Thoracic aorta (tissue), 2 donors: ENCODE results near the gene CSF3R. TPM values are rescaled to one million over a fixed set of nuclear protein-coding genes. Genes with fewer than 3 reads are reported as not detected.

Source experiments
- ATAC-seq: fragments of 150-250 bp; one replicate; pipeline ENCODE4 v1.8.0; 2017; ENCODE audit warnings: low read depth; ENCODE audit not compliant: insufficient number of reproducible peaks, low FRiP score
- DNase-seq: peaks from one replicate; pipeline ENCODE4 v3.0.0-alpha.2; 2020; ENCODE audit warnings: low spot score
- H3K27ac ChIP-seq, 2 donors: fragments of 200-600 bp; sonication (generic); 1 replicate in 1 of 2; 2 replicates in 1 of 2; pipeline ENCODE4 v1.5.1; 2016; ENCODE audit warnings: mild to moderate bottlenecking in 2 of 2, moderate library complexity in 2 of 2
- H3K27me3 ChIP-seq: fragments of 200-600 bp; sonication (generic); replicated peaks from 2 replicates; pipeline ENCODE4 v1.6.0; 2016; ENCODE audit warnings: mild to moderate bottlenecking; ENCODE audit not compliant: insufficient read depth
- H3K36me3 ChIP-seq: fragments of 200-600 bp; sonication (generic); one replicate; pipeline ENCODE4 v1.5.1; 2016
- H3K4me1 ChIP-seq, 2 donors: fragments of 200-600 bp; sonication (generic); 1 replicate in 1 of 2; 2 replicates in 1 of 2; pipeline versions ENCODE4 v1.5.1 to v1.6.0; 2016; ENCODE audit warnings: low read depth in 2 of 2, mild to moderate bottlenecking in 1 of 2; ENCODE audit not compliant: control insufficient read depth in 1 of 2
- H3K4me3 ChIP-seq: fragments of 200-600 bp; sonication (generic); 2 replicates; pipeline ENCODE4 v1.5.1; 2016; ENCODE audit warnings: mild to moderate bottlenecking
- H3K9me3 ChIP-seq: fragments of 200-600 bp; sonication (generic); 2 replicates; pipeline ENCODE4 v1.5.1; 2016
- total RNA-seq, 2 donors: library from RNA; depleted of rRNA; stranded (reverse); fragments of >200 nt; gene quantifications; one replicate each; pipeline versions ENCODE4 v1.1.0 to v1.2.3, GENCODE V29; 2016
- TF ChIP-seq, protein P1 (sequence below): fragments of 200-600 bp; sonication (generic); IDR thresholded peaks from one replicate; pipeline ENCODE4 v1.5.1; 2019; ENCODE audit warnings: antibody characterized with exemption

Gene CSF3R
- total RNA-seq, 2 donors from 2014 or later, result 28.6 to 43.7 TPM

DNA sequence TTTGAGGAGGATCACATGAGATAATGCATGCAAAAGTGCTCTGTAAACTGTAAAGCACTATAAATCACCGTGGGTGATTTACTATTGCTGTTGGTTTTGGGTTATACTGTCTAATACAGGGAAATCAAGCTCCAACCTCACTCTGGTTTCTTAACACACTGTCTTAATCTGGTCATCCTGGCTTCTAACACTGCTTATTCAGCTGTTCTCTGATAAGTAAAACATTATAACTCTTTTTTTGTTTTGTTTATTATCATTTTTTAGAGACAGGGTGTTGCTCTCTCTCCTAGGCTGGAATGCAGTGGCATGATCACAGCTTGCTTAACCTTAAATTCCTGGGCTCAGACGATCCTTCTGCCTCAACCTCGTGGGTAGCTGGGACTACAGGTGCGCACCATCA is 63.1 kb downstream of the CSF3R start:
- Histone ChIP-seq H3K27me3 (no peaks in the 10 kb centered on the region), H3K4me3 (no peak overlapping the region), H3K36me3 (peaks cover 13% of the 10 kb centered on the region), H3K4me1 (no peaks in the 10 kb centered on the region), H3K9me3 (no peaks in the 10 kb centered on the region), H3K27ac (no peak overlapping the region)
- ATAC-seq (no peak), DNase-seq (no peak)
- TF ChIP-seq, protein P1, sequence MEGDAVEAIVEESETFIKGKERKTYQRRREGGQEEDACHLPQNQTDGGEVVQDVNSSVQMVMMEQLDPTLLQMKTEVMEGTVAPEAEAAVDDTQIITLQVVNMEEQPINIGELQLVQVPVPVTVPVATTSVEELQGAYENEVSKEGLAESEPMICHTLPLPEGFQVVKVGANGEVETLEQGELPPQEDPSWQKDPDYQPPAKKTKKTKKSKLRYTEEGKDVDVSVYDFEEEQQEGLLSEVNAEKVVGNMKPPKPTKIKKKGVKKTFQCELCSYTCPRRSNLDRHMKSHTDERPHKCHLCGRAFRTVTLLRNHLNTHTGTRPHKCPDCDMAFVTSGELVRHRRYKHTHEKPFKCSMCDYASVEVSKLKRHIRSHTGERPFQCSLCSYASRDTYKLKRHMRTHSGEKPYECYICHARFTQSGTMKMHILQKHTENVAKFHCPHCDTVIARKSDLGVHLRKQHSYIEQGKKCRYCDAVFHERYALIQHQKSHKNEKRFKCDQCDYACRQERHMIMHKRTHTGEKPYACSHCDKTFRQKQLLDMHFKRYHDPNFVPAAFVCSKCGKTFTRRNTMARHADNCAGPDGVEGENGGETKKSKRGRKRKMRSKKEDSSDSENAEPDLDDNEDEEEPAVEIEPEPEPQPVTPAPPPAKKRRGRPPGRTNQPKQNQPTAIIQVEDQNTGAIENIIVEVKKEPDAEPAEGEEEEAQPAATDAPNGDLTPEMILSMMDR, result no peak

DNA sequence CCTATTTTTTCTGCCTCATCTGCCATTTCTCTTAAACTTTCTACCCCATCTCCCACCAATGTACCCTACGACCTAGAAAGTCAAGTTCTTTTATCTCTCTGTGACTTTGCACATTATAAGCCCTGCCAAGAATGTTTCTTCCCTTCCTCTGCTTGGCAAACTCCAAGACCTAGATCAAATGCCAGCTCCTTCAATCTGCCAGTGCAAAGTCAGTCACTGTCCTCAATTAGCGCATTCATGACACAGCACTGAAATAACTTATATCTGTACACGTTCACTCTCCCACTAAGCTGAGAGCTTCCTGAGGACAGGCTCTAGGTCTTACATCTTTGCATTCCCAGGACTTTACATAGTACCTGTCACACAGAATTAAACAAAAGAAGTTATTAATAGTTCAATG is 63.6 kb downstream of the CSF3R start:
- TF ChIP-seq, protein P1, result no peak
- Histone ChIP-seq H3K27ac (no peak overlapping the region), H3K27me3 (no peaks in the 10 kb centered on the region), H3K36me3 (peaks cover 13% of the 10 kb centered on the region), H3K4me3 (no peak overlapping the region), H3K9me3 (no peaks in the 10 kb centered on the region), H3K4me1 (no peaks in the 10 kb centered on the region)
- no peak for ATAC-seq
- no peak for DNase-seq

DNA sequence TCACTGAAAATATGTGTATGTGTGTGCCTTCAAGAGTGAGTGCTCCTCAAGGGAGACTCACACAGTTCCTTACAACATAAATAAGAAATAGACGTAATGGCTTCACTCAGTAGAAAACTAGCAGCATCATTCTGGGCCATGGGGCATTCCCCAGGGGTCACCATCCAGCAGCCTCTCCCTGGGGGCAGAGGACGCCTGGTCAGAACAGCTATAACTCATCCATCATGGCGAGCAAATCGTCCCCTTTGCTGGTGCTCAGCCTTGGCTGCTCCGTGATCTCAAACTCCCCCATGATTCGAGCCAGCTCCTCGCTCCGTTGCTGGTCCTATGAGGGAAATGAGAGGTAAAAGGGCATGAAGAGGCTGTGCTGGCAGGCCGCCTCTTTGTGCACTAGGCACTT is 64.8 kb downstream of the CSF3R start:
- Histone ChIP-seq H3K36me3 (peaks cover 6% of the 10 kb centered on the region), H3K4me3 (no peak overlapping the region), H3K4me1 (no peaks in the 10 kb centered on the region), H3K27ac (no peak overlapping the region), H3K27me3 (no peaks in the 10 kb centered on the region), H3K9me3 (no peaks in the 10 kb centered on the region)
- DNase-seq, result no peak
- TF ChIP-seq, protein P1, result no peak
- ATAC-seq, result no peak

Other genes starting within 250 kb of the CSF3R start
- 1 to 10 TPM; 3.9 to 5.6 TPM for gene SH3D21, start 176.5 kb downstream of the CSF3R start, total RNA-seq
- 100 to 1,000 TPM; 107 to 189 TPM for gene EVA1B, start 159.3 kb downstream of the CSF3R start, total RNA-seq
- gene STK40, start 97.0 kb downstream of the CSF3R start, total RNA-seq, result 10 to 100 TPM; 60.3 to 61.5 TPM
- 10 to 100 TPM; 14.4 to 34.4 TPM for gene LSM10, start 85.0 kb downstream of the CSF3R start, total RNA-seq
- 10 to 100 TPM; 11.5 to 16.9 TPM for gene OSCP1, start 32.5 kb downstream of the CSF3R start, total RNA-seq
- gene MRPS15, start 18.5 kb downstream of the CSF3R start, total RNA-seq, result 10 to 100 TPM; 27.4 to 42.9 TPM